Panc1 (cell line): ENCODE results near the gene COL10A1. TPM values are rescaled to one million over a fixed set of nuclear protein-coding genes. Genes with fewer than 3 reads are reported as not detected.

Experiments used
- ATAC-seq: fragments of 200-7000 bp; cut with Tn5 transposase; 2 replicates; pipeline ENCODE4 v1.9.1; 2020; ENCODE audit warnings: mild to moderate bottlenecking, moderate library complexity
- BruUV-seq: library from RNA; stranded (reverse); fragments of 400-500 nt; replicated peaks from 2 replicates; lab custom pipeline; 2021; lab: Mats Ljungman, UMichigan
- CTCF ChIA-PET: fragments of 300-600 bp; sonication (Branson Sonifier 250); formaldehyde crosslinking; loops from one replicate; lab custom pipeline; 2022; ENCODE audit warnings: antibody characterized with exemption; lab: Charles Lee
- POLR2A ChIA-PET: fragments of 300-600 bp; sonication (Branson Sonifier 250); formaldehyde crosslinking; loops from one replicate; lab custom pipeline; 2022; ENCODE audit warnings: antibody characterized with exemption; lab: Charles Lee
- DNase-seq: peaks from one replicate; pipeline ENCODE4 v3.0.0-alpha.2; 2010; ENCODE audit warnings: low read depth, low spot score
- H3K27ac ChIP-seq: 2 replicates; pipeline ENCODE4 v1.5.1; 2011; ENCODE audit warnings: mild to moderate bottlenecking, low read length, inconsistent platforms
- H3K27me3 ChIP-seq: fragments of 200-500 bp; sonication (Bioruptor generic); 2 replicates; pipeline ENCODE4 v1.6.0; 2014; ENCODE audit warnings: low read length, inconsistent platforms; ENCODE audit not compliant: control insufficient read depth, insufficient read depth
- H3K36me3 ChIP-seq: fragments of 200-500 bp; sonication (Bioruptor generic); 2 replicates; pipeline ENCODE4 v1.5.1; 2014; ENCODE audit warnings: inconsistent platforms, mild to moderate bottlenecking, low read length, moderate library complexity; ENCODE audit not compliant: control insufficient read depth, insufficient read depth
- H3K4me1 ChIP-seq: 2 replicates; pipeline ENCODE4 v1.5.1; 2011; ENCODE audit warnings: inconsistent platforms, mild to moderate bottlenecking, low read length, moderate library complexity; ENCODE audit not compliant: control insufficient read depth, insufficient read depth
- H3K4me3 ChIP-seq, 2 experiments: 2 replicates each; pipeline ENCODE4 v1.5.1; 2011 to 2012; ENCODE audit warnings: low read depth in 2 of 2, low read length in 2 of 2, mild to moderate bottlenecking in 2 of 2, inconsistent platforms in 1 of 2, moderate library complexity in 1 of 2
- H3K9me3 ChIP-seq: fragments of 200-500 bp; sonication (Bioruptor generic); 2 replicates; pipeline ENCODE4 v1.5.1; 2014; ENCODE audit warnings: low read depth, mild to moderate bottlenecking, inconsistent platforms, low read length, moderate library complexity; ENCODE audit not compliant: control insufficient read depth, insufficient read depth
- POLR2AphosphoS5 ChIP-seq: IDR thresholded peaks from 2 replicates; pipeline ENCODE4 v1.6.1; 2012; ENCODE audit warnings: mild to moderate bottlenecking, low read depth, low read length, moderate library complexity
- SIN3A ChIP-seq: IDR thresholded peaks from 2 replicates; pipeline ENCODE4 v1.6.1; 2012; ENCODE audit warnings: low read depth, mild to moderate bottlenecking, low read length, moderate library complexity, borderline replicate concordance; ENCODE audit not compliant: insufficient read depth
- TCF7L2 ChIP-seq: IDR thresholded peaks from 2 replicates; pipeline ENCODE4 v1.6.1; 2011; ENCODE audit warnings: mild to moderate bottlenecking, low read depth, low read length, inconsistent platforms
- in situ Hi-C: cut with HindIII; loops from 2 replicates; pipeline ENCODE4 v1.10.0; 2016; ENCODE audit warnings: low sequenced_read_pairs, low pct_unique_long_range_greater_than_20kb
- intact Hi-C: fragments of 100-400 bp; cut with micrococcal nuclease; formaldehyde crosslinking; loops from one replicate; pipeline ENCODE4 v1.10.0; 2022; ENCODE audit not compliant: unreplicated experiment
- total RNA-seq: library from RNA; stranded (reverse); gene quantifications from one replicate; pipeline ENCODE4 v1.2.1, GENCODE V29; 2021; ENCODE audit not compliant: unreplicated experiment
- TF ChIP-seq, protein P1 (sequence below): fragments of 450-650 bp; IDR thresholded peaks from 2 replicates; pipeline ENCODE4 v1.5.1; 2017; ENCODE audit warnings: mild to moderate bottlenecking
- TF ChIP-seq, protein P2 (sequence below), 2 experiments: IDR thresholded peaks; 2 replicates each; pipeline ENCODE4 v1.6.1; 2011 to 2012; ENCODE audit warnings: low read depth in 2 of 2, control low read depth in 1 of 2, low read length in 1 of 2, mild to moderate bottlenecking in 1 of 2, moderate library complexity in 1 of 2; ENCODE audit not compliant: insufficient read depth in 1 of 2

Gene COL10A1
- total RNA-seq, 1 experiment from 2014 or later, result not detected

DNA sequence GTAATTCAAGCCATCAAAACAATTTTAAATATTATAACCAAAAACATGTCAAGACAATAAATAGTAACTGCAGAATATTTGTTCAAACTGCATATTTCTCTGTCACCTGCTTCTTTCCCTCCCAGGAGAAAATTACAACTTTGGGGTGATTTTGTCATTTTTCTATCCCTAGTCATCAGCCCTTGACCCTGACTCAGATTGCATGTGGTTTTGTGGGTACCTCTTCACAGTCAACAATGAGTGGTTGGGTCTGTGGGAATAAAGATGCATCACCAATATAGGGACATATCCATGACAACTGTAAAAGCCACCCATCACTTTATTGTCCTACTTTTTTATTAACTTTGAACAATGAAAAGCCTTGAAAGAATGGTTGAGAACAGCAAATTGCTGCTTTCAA is 7.3 kb downstream of the COL10A1 start:
- CTCF ChIA-PET, result no interaction called here
- no TSS peak for BruUV-seq
- Histone ChIP-seq H3K27ac (no peak overlapping the region), H3K9me3 (no peaks in the 10 kb centered on the region), H3K4me1 (no peaks in the 10 kb centered on the region), H3K4me3 (no peak overlapping the region), H3K27me3 (no peaks in the 10 kb centered on the region), H3K36me3 (peaks cover 17% of the 10 kb centered on the region)
- in situ Hi-C loops (no loop called here), intact Hi-C loops (no loop called here)
- DNase-seq, result no peak
- POLR2A ChIA-PET, result interaction anchor here (0.6 kb wide), 1 partner anchor 85 kb away, joined by 3 read pairs; no protein-coding TSS in a partner anchor
- ATAC-seq, result no peak
- TF ChIP-seq POLR2AphosphoS5 (no peak), TCF7L2 (no peak), SIN3A (no peak)
- TF ChIP-seq, protein P1, sequence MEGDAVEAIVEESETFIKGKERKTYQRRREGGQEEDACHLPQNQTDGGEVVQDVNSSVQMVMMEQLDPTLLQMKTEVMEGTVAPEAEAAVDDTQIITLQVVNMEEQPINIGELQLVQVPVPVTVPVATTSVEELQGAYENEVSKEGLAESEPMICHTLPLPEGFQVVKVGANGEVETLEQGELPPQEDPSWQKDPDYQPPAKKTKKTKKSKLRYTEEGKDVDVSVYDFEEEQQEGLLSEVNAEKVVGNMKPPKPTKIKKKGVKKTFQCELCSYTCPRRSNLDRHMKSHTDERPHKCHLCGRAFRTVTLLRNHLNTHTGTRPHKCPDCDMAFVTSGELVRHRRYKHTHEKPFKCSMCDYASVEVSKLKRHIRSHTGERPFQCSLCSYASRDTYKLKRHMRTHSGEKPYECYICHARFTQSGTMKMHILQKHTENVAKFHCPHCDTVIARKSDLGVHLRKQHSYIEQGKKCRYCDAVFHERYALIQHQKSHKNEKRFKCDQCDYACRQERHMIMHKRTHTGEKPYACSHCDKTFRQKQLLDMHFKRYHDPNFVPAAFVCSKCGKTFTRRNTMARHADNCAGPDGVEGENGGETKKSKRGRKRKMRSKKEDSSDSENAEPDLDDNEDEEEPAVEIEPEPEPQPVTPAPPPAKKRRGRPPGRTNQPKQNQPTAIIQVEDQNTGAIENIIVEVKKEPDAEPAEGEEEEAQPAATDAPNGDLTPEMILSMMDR, result no peak
- TF ChIP-seq, protein P2, sequence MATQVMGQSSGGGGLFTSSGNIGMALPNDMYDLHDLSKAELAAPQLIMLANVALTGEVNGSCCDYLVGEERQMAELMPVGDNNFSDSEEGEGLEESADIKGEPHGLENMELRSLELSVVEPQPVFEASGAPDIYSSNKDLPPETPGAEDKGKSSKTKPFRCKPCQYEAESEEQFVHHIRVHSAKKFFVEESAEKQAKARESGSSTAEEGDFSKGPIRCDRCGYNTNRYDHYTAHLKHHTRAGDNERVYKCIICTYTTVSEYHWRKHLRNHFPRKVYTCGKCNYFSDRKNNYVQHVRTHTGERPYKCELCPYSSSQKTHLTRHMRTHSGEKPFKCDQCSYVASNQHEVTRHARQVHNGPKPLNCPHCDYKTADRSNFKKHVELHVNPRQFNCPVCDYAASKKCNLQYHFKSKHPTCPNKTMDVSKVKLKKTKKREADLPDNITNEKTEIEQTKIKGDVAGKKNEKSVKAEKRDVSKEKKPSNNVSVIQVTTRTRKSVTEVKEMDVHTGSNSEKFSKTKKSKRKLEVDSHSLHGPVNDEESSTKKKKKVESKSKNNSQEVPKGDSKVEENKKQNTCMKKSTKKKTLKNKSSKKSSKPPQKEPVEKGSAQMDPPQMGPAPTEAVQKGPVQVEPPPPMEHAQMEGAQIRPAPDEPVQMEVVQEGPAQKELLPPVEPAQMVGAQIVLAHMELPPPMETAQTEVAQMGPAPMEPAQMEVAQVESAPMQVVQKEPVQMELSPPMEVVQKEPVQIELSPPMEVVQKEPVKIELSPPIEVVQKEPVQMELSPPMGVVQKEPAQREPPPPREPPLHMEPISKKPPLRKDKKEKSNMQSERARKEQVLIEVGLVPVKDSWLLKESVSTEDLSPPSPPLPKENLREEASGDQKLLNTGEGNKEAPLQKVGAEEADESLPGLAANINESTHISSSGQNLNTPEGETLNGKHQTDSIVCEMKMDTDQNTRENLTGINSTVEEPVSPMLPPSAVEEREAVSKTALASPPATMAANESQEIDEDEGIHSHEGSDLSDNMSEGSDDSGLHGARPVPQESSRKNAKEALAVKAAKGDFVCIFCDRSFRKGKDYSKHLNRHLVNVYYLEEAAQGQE (IDR thresholded peaks at IDR 0.05; ENCODE audit: insufficient read depth in 1 of 2, low read depth in 2 of 2, low read length in 1 of 2), result no peak

DNA sequence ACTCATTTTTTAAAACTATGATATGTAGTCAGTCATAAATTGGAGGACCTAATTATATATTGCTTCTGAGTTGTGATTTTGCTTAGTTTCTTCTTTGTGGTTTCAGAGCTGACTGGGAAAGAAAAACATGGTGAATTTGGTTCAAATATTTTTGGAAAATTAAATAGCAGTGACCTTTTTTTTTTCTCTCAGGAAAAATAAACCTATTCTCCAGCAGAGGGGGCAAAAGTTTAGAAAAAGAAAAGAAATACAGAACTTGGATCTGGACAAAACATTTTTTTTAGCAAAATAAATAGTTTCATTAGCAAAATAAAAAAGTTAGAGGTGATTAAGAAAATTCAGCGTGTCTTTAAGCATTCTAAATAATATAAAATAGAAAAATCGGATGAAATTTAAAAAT is 10.2 kb downstream of the COL10A1 start:
- no peak for TF ChIP-seq TCF7L2
- TF ChIP-seq, protein P1, result peak; percentile 58; the same call in 1 of the 2 replicates
- Histone ChIP-seq H3K27ac (no peak overlapping the region), H3K36me3 (peaks cover 34% of the 10 kb centered on the region), H3K4me1 (no peaks in the 10 kb centered on the region), H3K4me3 (no peak overlapping the region), H3K9me3 (no peaks in the 10 kb centered on the region), H3K27me3 (no peaks in the 10 kb centered on the region)
- DNase-seq, result no peak
- intact Hi-C loops, result no loop called here
- in situ Hi-C loops, result no loop called here
- CTCF ChIA-PET, result interaction anchor here (0.7 kb wide), 1 partner anchor 13 kb away, joined by 4 read pairs; no protein-coding TSS in a partner anchor
- POLR2A ChIA-PET, result no interaction called here
- no TSS peak for BruUV-seq
- no peak for ATAC-seq
